NCI-H345 treated with DMSO at 0.1 percent for 48 hours (cell line): ENCODE results near the gene ZNF280C.

Experiments used
- DNase-seq: peaks from one replicate; lab custom pipeline; 2025; ENCODE audit not compliant: unreplicated experiment; lab: John Stamatoyannopoulos, UW

ZNF280C gene

GRCh38 chrX:130179170-130179569 lies 89.5 kb downstream of the ZNF280C start:
- no peak for DNase-seq

- no peak for DNase-seq
Measured at GRCh38 chrX:130176942-130177341, 91.8 kb downstream of the ZNF280C start.

GRCh38 chrX:130176354-130176776 lies 92.3 kb downstream of the ZNF280C start:
- DNase-seq = no peak

- no peak for DNase-seq
Measured at GRCh38 chrX:130174937-130175336, 93.8 kb downstream of the ZNF280C start.

GRCh38 chrX:130174045-130174704 lies 94.5 kb downstream of the ZNF280C start:
- DNase-seq = no peak

- no peak for DNase-seq
Measured at GRCh38 chrX:130173190-130173895, 95.4 kb downstream of the ZNF280C start.

GRCh38 chrX:130172127-130172845 lies 96.4 kb downstream of the ZNF280C start:
- no peak for DNase-seq

GRCh38 chrX:130171446-130172126 lies 97.1 kb downstream of the ZNF280C start, which contains the start of gene RAB33A:
RAB33A (plus strand) TSS chrX:130171962; CDS start chrX:130172063, 101 bp downstream.
- DNase-seq = peak; percentile 8

GRCh38 chrX:130170752-130171445 lies 97.8 kb downstream of the ZNF280C start:
- DNase-seq = peak; percentile 75

- DNase-seq = no peak
Measured at GRCh38 chrX:130167040-130167439, 101.7 kb downstream of the ZNF280C start.

- no peak for DNase-seq
Measured at GRCh38 chrX:130166503-130166777, 102.3 kb downstream of the ZNF280C start.

GRCh38 chrX:130165703-130166502 lies 102.8 kb downstream of the ZNF280C start, which contains the start of gene AIFM1:
AIFM1 (minus strand) TSS chrX:130165841; CDS start chrX:130165656, 185 bp downstream.
- peak; percentile 94 for DNase-seq

GRCh38 chrX:130165181-130165702 lies 103.5 kb downstream of the ZNF280C start:
- DNase-seq = no peak

- no peak for DNase-seq
Measured at GRCh38 chrX:130163398-130163797, 105.3 kb downstream of the ZNF280C start.

GRCh38 chrX:130162094-130162735 lies 106.5 kb downstream of the ZNF280C start:
- no peak for DNase-seq

- DNase-seq = no peak
Measured at GRCh38 chrX:130159776-130160175, 108.9 kb downstream of the ZNF280C start.

GRCh38 chrX:130158311-130158710 lies 110.4 kb downstream of the ZNF280C start:
- no peak for DNase-seq

GRCh38 chrX:130155564-130155963 lies 113.1 kb downstream of the ZNF280C start:
- no peak for DNase-seq
